CD4-positive, alpha-beta memory T cell (primary cell): ENCODE measurements around the gene HAO2. TPM values are rescaled to one million over a fixed set of nuclear protein-coding genes. Genes with fewer than 3 reads are reported as not detected.

ENCODE experiments used
- CTCF ChIA-PET: fragments of 350-600 bp; sonication (Branson Sonifier 250); formaldehyde crosslinking; loops from one replicate; lab custom pipeline; 2021; ENCODE audit warnings: inconsistent platforms; ENCODE audit not compliant: partially characterized antibody; lab: Charles Lee
- POLR2A ChIA-PET: fragments of 350-600 bp; sonication (Branson Sonifier 250); formaldehyde crosslinking; loops from one replicate; lab custom pipeline; 2021; ENCODE audit not compliant: partially characterized antibody; lab: Charles Lee
- DNase-seq, 5 donors: peaks; one replicate each; pipeline versions ENCODE4 v3.0.0 to v3.0.0-alpha.2; 2020 to 2022; ENCODE audit warnings: mixed read lengths in 1 of 5
- H3K27ac ChIP-seq: one replicate; pipeline ENCODE4 v1.7.0; 2013; ENCODE audit warnings: low read depth, low read length
- H3K27me3 ChIP-seq: 2 replicates; pipeline ENCODE4 v1.7.0; 2013; ENCODE audit warnings: mild to moderate bottlenecking, low read length, moderate library complexity; ENCODE audit not compliant: insufficient read depth
- H3K36me3 ChIP-seq: 2 replicates; pipeline ENCODE4 v1.7.0; 2013; ENCODE audit warnings: mild to moderate bottlenecking, low read length, moderate library complexity; ENCODE audit not compliant: insufficient read depth
- H3K4me1 ChIP-seq: 2 replicates; pipeline ENCODE4 v1.7.0; 2013; ENCODE audit warnings: mild to moderate bottlenecking, low read length, moderate library complexity; ENCODE audit not compliant: insufficient read depth
- H3K4me3 ChIP-seq, 2 donors: one replicate each; pipeline ENCODE4 v1.7.0; 2013; ENCODE audit warnings: low read length in 2 of 2, mild to moderate bottlenecking in 1 of 2
- H3K9me3 ChIP-seq, 2 donors: one replicate each; pipeline ENCODE4 v1.7.0; 2013; ENCODE audit warnings: low read length in 2 of 2, control low read depth in 1 of 2; ENCODE audit not compliant: control insufficient read depth in 1 of 2
- H3K27ac Mint-ChIP-seq, 7 donors: one replicate each; pipeline ENCODE4 v1.8.0; 2020 to 2021; ENCODE audit warnings: mixed read lengths in 7 of 7, mild to moderate bottlenecking in 6 of 7, inconsistent platforms in 3 of 7, moderate library complexity in 3 of 7
- H3K27me3 Mint-ChIP-seq, 2 donors: one replicate each; pipeline ENCODE4 v1.8.0; 2020 to 2021; ENCODE audit warnings: mixed read lengths in 2 of 2
- H3K36me3 Mint-ChIP-seq, 2 donors: one replicate each; pipeline ENCODE4 v1.8.0; 2020 to 2021; ENCODE audit warnings: mixed read lengths in 2 of 2, inconsistent platforms in 1 of 2, mild to moderate bottlenecking in 1 of 2
- H3K4me1 Mint-ChIP-seq, 4 donors: one replicate each; pipeline ENCODE4 v1.8.0; 2020 to 2021; ENCODE audit warnings: mixed read lengths in 4 of 4, mild to moderate bottlenecking in 1 of 4
- H3K4me3 Mint-ChIP-seq, 8 donors: one replicate each; pipeline ENCODE4 v1.8.0; 2020 to 2021; ENCODE audit warnings: mixed read lengths in 8 of 8, mild to moderate bottlenecking in 7 of 8, moderate library complexity in 6 of 8, inconsistent platforms in 3 of 8
- H3K9me3 Mint-ChIP-seq, 8 donors: one replicate each; pipeline ENCODE4 v1.8.0; 2020 to 2021; ENCODE audit warnings: mixed read lengths in 8 of 8, mild to moderate bottlenecking in 5 of 8, inconsistent platforms in 3 of 8, moderate library complexity in 1 of 8
- intact Hi-C: fragments of 100-400 bp; cut with micrococcal nuclease; formaldehyde crosslinking; loops from one replicate; pipeline ENCODE4 v1.15.1; 2023
- polyA plus RNA-seq, 2 donors: library from polyadenylated mRNA; unstranded; fragments of 300-500 nt; fragmentation: Illumina TruSeq; gene quantifications; one replicate each; pipeline ENCODE4 v1.2.3, GENCODE V29; 2021
- total RNA-seq, 2 experiments: library from RNA; stranded (reverse); gene quantifications; one replicate each; pipeline ENCODE4 v1.2.3, GENCODE V29; 2021

HAO2 gene
- total and polyA plus RNA-seq, 4 experiments from 2014 or later = not detected

DNA sequence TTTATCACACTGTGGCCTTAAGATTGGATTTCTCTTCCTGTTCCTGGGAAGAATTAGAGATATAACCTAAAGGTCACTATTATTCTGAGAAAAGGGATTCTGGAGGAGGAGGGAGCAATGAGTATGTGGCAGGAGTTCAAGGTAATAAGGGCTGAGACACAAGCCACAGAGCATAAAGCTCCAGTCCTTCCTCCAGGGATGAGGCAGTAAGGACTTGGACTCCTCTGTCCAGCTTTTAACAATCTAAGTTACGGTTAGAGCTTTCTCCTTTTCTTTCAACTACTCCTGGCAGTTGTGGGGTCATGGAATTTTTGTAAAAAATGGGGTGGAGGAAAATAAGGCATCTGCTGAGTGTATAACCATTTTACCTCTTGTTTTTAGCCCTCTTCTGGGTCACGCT is 46.4 kb downstream of the HAO2 start, which contains the start of gene HSD3B2:
HSD3B2 (plus strand) TSS at position 201 of the 400 bp plus-strand sequence. CDS start 270 bp downstream, outside the sequence.
- Mint-ChIP-seq H3K27me3 (peaks cover 0 to 3% of the 10 kb centered on the region in 2 donors), H3K36me3 (no peaks in the 10 kb centered on the region), H3K9me3 (peaks cover 0 to 5% (median under 1%) of the 10 kb centered on the region in 8 donors), H3K4me3 (no peak within 1 kb of the TSS), H3K4me1 (no peaks in the 10 kb centered on the region), H3K27ac (no peak within 1 kb of the TSS)
- ChIA-PET CTCF (no interaction called here), POLR2A (no interaction called here)
- Histone ChIP-seq H3K27me3 (no peaks in the 10 kb centered on the region), H3K36me3 (no peaks in the 10 kb centered on the region), H3K4me1 (no peaks in the 10 kb centered on the region), H3K27ac (no peak within 1 kb of the TSS), H3K9me3 (no peaks in the 10 kb centered on the region), H3K4me3 (no peak within 1 kb of the TSS)
- intact Hi-C loops = no loop called here
- no peak for DNase-seq

DNA sequence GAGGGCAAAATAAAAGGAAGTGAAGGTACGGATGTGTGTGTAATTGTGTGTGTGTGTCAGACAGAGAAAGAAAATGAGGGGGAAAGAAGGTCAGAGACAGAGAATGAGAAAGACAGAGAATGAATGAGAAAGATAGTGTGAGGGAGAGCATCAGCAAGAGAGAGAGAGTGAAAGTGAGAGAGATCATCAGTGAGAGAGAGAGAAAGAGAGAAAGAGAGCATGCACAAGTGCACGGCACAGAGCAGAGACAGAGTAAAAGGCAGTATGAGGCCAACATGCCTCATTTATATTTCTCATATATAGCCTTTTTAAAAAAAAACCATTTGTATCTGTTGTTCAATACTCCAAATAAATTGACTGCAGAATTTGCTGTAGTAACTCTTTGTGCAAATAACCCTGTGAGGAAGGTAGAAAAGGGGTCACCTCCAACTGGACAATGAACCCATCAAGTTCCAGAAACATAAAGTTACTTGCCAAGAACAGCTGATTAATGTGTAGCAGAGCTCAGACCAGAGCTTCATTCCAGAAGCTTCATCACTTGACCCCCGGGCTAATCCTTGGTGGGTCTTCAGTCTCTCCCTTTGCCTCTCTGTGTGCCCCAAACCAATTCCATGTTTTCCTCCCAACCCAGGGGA is 47.5 kb downstream of the HAO2 start:
- Histone ChIP-seq H3K4me1 (no peaks in the 10 kb centered on the region), H3K9me3 (no peaks in the 10 kb centered on the region), H3K27ac (no peak overlapping the region), H3K4me3 (no peak overlapping the region), H3K36me3 (no peaks in the 10 kb centered on the region), H3K27me3 (no peaks in the 10 kb centered on the region)
- ChIA-PET POLR2A (no interaction called here), CTCF (no interaction called here)
- intact Hi-C loops = no loop called here
- no peak for DNase-seq
- Mint-ChIP-seq H3K9me3 (peaks cover 0 to 3% (median 0%) of the 10 kb centered on the region in 8 donors), H3K36me3 (no peaks in the 10 kb centered on the region), H3K27me3 (no peaks in the 10 kb centered on the region), H3K27ac (no peak overlapping the region), H3K4me3 (no peak overlapping the region), H3K4me1 (no peaks in the 10 kb centered on the region)

DNA sequence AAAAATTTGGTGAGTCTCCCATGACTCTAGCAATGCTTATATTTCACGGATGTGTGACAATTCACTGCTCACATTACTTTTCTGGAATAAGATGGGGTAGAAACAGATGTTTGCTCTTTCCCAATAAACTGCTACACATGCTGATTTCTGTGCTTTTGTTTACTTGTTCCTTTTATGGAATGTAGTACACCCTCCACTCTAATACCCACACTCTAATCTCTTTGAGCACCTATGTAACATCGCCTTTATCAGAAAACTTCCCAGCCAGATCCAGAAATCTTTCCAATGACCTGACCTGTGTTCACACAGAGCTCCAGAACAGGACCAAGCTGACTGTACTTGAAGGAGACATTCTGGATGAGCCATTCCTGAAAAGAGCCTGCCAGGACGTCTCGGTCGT is 50.5 kb downstream of the HAO2 start:
- H3K4me3 ChIP-seq = no peak overlapping the region
- Mint-ChIP-seq H3K4me1 (no peaks in the 10 kb centered on the region), H3K4me3 (no peak overlapping the region), H3K36me3 (no peaks in the 10 kb centered on the region), H3K27ac (no peak overlapping the region), H3K9me3 (no peaks in the 10 kb centered on the region), H3K27me3 (no peaks in the 10 kb centered on the region)
- H3K9me3 ChIP-seq = no peaks in the 10 kb centered on the region
- ChIA-PET CTCF (no interaction called here), POLR2A (no interaction called here)
- no peaks in the 10 kb centered on the region for H3K36me3 ChIP-seq
- no peaks in the 10 kb centered on the region for H3K27me3 ChIP-seq
- intact Hi-C loops = no loop called here
- no peaks in the 10 kb centered on the region for H3K4me1 ChIP-seq
- H3K27ac ChIP-seq = no peak overlapping the region
- no peak for DNase-seq

DNA sequence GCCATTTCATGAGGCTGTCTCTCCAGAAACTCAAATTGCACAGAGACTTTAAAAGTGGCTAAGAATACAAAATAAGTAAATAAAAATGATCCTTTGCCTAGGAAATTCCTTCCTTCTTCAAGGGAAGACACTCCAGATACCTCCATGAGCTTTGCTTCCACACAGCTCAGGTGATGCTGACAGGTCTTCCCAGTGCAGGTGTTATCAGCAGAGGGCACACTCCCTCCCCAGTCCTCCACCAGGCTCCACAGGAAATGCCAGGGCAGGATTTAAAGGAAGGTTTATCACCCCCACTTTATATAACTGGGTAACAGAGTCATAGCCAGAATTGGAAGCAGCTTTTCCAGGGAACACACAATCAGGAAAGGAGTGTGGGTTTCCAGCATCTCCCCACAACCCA is 52.1 kb downstream of the HAO2 start:
- Mint-ChIP-seq H3K4me1 (no peaks in the 10 kb centered on the region), H3K9me3 (no peaks in the 10 kb centered on the region), H3K27me3 (no peaks in the 10 kb centered on the region), H3K27ac (no peak overlapping the region), H3K36me3 (no peaks in the 10 kb centered on the region), H3K4me3 (no peak overlapping the region)
- no peaks in the 10 kb centered on the region for H3K9me3 ChIP-seq
- no peaks in the 10 kb centered on the region for H3K27me3 ChIP-seq
- no peaks in the 10 kb centered on the region for H3K4me1 ChIP-seq
- DNase-seq = no peak
- no peak overlapping the region for H3K4me3 ChIP-seq
- POLR2A ChIA-PET = no interaction called here
- CTCF ChIA-PET = no interaction called here
- intact Hi-C loops = no loop called here
- no peaks in the 10 kb centered on the region for H3K36me3 ChIP-seq
- H3K27ac ChIP-seq = no peak overlapping the region

DNA sequence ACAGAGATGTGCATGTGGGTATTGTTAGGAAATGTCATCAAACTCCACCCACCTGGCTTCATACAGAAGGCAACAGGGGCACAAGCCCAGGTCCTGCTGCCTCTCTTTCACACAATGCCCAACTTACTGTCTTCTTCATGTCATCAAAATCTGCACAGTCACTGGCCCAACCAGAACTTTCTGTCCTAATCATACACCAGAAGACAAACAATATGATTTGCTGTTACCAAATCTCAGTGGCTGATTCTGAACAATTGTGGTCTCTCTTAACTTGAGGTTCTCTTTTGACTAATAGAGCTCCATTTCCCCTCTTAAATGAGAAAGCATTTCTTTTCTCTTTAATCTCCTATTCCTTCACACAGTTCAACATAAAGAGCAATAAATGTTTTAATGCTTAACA is 54.0 kb downstream of the HAO2 start:
- H3K27ac ChIP-seq = no peak overlapping the region
- Mint-ChIP-seq H3K4me3 (no peak overlapping the region), H3K4me1 (no peaks in the 10 kb centered on the region), H3K27ac (no peak overlapping the region), H3K9me3 (no peaks in the 10 kb centered on the region), H3K36me3 (no peaks in the 10 kb centered on the region), H3K27me3 (peaks cover 0 to 1% of the 10 kb centered on the region in 2 donors)
- ChIA-PET POLR2A (no interaction called here), CTCF (no interaction called here)
- no peak for DNase-seq
- intact Hi-C loops = no loop called here
- H3K36me3 ChIP-seq = no peaks in the 10 kb centered on the region
- no peaks in the 10 kb centered on the region for H3K27me3 ChIP-seq
- no peaks in the 10 kb centered on the region for H3K9me3 ChIP-seq
- no peaks in the 10 kb centered on the region for H3K4me1 ChIP-seq
- no peak overlapping the region for H3K4me3 ChIP-seq

DNA sequence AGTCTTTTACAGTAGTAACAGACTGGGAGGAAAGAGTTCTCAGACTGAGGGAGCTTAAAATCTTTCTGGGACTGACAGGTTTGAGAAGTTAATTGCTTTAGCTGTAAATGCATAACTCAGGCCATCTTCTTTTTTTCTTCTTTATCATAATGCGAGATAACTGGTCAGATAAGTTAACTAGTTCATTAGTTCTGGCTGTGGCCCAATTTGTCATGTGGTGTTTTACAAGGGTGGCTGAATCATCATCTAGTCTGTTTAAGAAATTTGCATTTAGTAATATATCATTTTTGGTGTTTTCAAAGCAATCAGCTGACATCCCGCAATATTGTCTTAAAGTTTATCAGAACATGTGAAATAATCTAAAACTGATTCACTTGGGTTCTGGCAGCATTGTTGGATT is 60.4 kb downstream of the HAO2 start:
- H3K27ac Mint-ChIP-seq = no peak overlapping the region
- H3K4me1 Mint-ChIP-seq = no peaks in the 10 kb centered on the region
- intact Hi-C loops = no loop called here

DNA sequence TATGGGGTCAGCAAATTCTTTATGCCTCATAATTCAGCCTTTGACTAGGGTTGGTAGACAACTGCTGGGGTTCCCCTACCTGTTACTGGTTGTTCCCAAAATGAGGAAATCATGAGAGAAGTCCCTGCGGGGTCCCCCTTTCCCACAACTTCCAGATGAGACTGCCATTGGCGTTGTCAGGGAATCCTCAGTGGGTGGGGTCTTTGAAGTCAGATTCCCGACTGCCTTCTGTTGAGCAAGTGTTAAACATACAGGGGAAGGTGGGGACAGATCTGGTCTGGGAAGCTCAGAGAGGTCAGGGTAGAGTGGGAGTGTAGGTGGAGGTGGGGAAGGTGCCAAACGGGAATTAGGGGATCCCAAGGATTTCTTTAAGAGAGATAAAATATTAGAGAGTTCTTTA is 61.1 kb downstream of the HAO2 start:
- H3K36me3 ChIP-seq = no peaks in the 10 kb centered on the region
- no peaks in the 10 kb centered on the region for H3K9me3 ChIP-seq
- intact Hi-C loops = no loop called here
- H3K4me1 Mint-ChIP-seq = no peaks in the 10 kb centered on the region
- H3K4me3 ChIP-seq = no peak overlapping the region
- no peaks in the 10 kb centered on the region for H3K4me1 ChIP-seq
- POLR2A ChIA-PET = no interaction called here
- no peak for DNase-seq
- no peak overlapping the region for H3K27ac Mint-ChIP-seq
- no peaks in the 10 kb centered on the region for H3K36me3 Mint-ChIP-seq
- no peak overlapping the region for H3K4me3 Mint-ChIP-seq
- no peaks in the 10 kb centered on the region for H3K27me3 ChIP-seq
- no peak overlapping the region for H3K27ac ChIP-seq
- peaks cover 0 to 7% (median 0%) of the 10 kb centered on the region in 8 donors for H3K9me3 Mint-ChIP-seq
- H3K27me3 Mint-ChIP-seq = peaks cover 3 to 10% of the 10 kb centered on the region in 2 donors
- CTCF ChIA-PET = no interaction called here

More for the DNA sequence above, 60.4 kb downstream of the HAO2 start:
- CTCF ChIA-PET = no interaction called here
- Histone ChIP-seq H3K4me3 (no peak overlapping the region), H3K4me1 (no peaks in the 10 kb centered on the region), H3K27ac (no peak overlapping the region), H3K9me3 (no peaks in the 10 kb centered on the region), H3K36me3 (no peaks in the 10 kb centered on the region), H3K27me3 (no peaks in the 10 kb centered on the region)
- DNase-seq = no peak
- peaks cover 0 to 7% (median 0%) of the 10 kb centered on the region in 8 donors for H3K9me3 Mint-ChIP-seq
- no peak overlapping the region for H3K4me3 Mint-ChIP-seq
- POLR2A ChIA-PET = no interaction called here
- no peaks in the 10 kb centered on the region for H3K36me3 Mint-ChIP-seq
- peaks cover 3 to 10% of the 10 kb centered on the region in 2 donors for H3K27me3 Mint-ChIP-seq
